ENCODE data around the gene PSMC1.

PSMC1 gene

DNA sequence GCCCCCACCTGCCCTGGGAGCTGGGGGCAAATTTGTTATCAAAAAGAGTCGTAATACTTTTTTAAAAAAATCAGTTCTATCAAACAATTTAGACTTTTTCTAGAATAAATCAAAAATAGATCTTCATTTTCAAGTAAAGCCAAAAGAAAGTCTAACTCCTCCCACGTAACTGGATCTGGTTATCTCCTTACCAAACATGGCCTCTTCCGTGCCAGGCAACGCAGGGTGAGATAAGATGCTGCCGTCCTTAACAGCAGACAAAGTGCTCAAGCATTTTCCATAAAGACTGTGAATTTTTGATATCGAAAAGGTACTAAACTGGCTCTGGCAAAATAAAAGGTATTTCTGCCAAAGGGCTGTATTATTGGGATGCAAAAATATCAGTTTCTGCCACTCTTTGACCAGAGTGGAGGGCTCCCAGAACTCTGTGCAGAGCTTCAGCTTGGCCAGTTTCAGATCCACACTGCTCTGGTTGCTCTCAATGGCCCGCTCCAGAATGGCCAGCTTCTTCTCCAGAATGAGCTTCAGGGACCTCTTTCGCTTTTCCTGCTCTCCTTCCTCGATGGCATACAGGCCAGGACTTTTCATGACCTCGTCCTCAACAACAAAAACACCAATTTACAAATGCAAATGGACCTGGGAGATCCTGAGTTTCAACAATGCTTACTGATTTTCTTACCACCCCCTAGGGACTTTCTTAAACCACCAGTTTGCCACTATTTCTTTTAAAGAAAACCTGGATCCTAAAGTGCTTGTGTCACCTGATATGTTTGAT lies 46.4 kb downstream of the PSMC1 start:
- DNase-seq: no peak

DNA sequence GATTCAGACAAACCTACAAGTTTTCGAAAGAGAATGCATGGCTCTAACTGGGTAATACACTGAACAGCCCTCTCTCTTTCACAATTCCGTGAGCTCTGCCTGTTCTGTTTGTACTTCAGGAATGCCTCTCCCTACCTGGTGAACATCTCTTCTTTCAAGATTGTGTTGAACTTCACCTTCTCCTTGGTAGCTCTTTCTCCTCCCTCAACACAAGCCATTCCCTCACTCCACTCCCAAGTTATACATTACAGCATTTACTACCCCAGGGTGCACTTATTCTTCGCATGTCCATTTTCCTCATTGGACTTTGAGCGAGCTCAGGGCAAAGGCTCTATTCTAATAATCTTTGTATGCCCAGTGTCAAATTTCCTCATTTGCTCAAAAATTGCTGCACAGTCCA lies 47.1 kb downstream of the PSMC1 start:
- no peak for DNase-seq

DNA sequence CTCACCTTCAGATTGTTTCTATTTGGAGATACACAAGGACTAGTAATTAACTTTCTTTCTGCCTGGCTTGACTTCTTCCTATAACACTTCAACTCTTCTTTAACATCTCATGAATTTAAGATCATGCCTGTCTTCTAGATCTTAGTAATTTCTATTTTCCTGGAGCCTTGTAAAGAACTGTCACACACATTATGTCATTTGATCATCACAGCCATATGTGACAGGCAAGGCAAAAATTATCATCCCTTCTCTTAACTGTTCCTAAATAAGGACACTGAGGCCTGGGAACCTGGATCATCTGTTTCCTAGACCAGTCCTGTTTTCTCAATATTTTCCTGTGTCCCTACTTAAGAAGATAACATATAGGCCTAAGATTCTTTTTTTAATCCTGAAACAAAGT lies 48.1 kb downstream of the PSMC1 start:
- DNase-seq: no peak

DNA sequence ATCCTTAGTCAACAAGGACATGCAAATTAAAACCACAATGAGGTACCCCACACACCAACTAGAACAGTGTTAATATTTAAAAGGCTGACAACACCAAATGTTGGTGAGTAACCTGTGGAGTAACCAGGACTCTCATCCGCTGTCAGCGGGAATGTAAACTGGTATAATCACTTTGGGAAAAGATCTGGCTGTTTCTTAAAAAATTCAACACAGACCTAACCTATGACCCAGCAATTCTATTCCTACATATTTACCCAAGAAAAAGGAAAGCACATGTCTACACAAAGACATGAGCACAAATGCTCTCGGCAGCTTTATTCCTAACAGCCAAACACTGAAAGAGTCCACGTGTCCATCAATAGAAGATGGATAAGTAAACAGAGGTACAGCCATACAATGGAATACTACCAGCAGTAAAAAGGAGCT lies 48.8 kb downstream of the PSMC1 start:
- no peak for DNase-seq

DNA sequence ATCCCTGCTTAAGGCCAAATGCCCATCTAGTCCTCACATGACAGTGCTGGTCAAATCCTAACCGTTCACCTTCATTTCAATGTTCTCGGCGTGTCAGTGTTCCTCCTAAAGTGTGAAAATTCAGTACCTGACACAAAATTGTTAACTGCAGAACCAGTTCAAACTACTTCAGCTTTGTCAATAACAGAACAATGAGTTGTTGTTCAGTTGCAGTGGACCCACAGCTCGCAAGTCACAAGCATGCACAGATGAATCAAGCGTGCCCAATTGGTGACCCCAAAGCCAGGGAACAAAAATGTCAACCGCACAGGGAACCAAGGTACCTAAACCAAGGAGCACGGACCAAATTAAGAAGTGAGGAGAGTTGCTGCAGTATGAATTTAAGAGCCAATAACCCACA lies 52.2 kb downstream of the PSMC1 start:
- DNase-seq: no peak

DNA sequence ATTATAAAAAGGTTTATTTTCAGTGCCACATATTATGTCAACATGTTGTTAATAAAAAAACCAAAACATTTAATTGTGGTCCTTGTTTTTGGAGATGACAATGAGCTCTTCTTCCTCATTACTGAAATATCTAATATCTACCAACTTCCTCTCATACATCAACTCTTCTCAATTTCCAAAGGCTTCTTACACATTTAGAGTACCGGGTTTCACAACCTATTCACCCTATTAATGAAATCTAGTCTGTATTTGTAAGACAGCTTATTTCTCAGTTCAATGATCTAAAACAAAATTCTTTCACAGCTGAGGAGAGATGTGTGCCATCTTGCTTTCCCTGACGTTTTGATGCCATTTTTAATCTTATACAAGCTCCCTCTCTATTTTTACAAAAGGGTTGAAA lies 60.9 kb downstream of the PSMC1 start:
- DNase-seq: no peak

DNA sequence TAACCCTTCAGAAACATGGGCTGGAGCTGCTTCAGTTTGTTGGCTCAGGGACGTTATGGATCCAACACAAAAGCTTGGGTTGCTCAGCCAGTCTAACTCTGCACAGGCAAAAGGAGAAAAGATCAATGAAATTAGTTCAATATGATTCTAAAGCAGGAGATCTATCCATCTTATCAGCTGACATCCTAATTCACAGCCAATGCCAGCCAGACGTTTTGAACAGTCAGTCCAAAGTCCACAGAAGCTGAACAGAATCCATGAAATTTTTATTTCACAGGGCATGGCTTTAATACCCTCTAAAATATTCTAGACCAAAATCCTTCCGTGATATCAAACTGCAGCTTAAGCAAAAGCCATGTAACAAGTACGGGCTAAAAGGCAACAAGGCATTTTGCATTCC lies 61.7 kb downstream of the PSMC1 start:
- DNase-seq: no peak

DNA sequence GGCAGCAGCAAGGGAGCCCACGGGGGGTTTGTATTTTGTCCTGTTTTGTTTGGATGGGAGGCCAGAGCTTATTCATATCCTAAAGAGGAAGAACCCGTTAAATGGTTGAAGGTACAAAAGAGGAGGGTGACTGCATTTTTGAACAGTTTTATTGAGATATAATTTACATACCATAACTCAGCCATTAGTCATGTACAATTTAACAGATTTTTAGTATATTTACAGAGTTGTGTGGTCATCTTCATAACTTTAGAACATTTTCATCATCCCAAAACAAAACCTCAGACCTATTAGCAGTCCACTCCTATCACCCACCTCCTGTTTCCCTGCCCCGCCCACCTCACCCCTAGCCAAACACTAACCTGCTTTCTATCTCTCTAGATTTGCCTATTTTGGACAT lies 62.8 kb downstream of the PSMC1 start:
- no peak for DNase-seq

DNA sequence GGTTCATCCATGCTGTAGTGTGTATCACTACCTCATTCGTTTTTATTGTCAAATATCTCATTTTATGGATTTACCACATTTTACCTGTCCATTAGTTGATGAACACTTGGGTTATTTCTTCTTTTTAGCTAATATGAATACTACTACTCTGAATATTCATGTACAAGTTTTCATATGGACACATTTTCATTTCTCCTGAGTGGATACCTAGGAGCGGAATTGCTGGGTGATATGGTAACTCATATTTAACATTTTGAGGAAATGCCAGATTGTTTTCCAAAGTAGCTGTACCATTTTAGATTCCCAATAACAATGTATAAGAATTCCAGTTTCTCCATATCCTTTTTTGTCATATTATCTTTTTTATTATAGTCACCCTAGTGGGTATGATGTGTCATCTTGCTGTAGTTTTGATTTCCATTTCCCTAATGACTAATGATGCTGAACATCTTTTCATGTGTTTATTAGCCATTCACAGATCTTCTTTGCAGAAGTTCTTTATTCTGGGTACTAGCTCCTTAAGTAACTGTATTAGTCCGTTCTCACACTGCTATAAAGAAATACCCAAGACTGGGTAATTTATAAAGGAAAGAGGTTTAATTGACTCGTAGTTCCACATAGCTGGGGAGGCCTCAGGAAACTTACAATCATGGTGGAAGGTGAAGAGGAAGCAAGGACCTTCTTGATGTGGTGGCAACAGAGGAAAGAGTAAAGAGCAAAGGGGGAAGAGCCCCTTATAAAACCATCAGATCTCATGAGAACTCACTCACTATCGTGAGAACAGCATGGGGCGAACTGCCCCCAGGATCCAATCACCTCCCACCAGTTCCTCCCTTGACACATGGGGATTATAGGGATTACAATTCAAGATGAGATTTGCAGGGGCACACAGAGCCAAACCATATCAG lies 63.5 kb downstream of the PSMC1 start:
- no peak for DNase-seq

DNA sequence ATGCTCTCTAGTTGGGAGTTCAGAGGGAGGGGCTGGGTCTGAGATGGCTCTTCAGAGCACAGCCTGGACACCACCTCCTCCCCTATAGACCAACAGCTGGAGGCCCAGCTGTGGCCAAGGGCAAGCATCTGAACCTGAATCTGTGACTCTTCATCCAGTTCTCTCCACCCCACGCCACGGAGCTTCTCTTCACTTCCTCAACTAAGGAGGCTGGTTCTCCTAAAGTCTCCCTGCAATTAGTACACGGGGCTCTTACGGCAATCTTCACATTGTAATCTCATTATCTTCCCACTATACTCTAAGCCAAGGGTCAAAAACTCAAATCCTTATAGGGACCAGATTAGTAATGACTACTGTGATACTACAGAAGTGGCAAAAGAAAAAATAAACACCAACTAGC lies 65.5 kb downstream of the PSMC1 start:
- DNase-seq: no peak

All from NCI-H524 (cell line).